GM12878 (cell line): Measurements from ENCODE around the gene HCFC2. TPM values are rescaled to one million over a fixed set of nuclear protein-coding genes. Genes with fewer than 3 reads are reported as not detected.

Experiments
- ATAC-seq: fragments of 200-7000 bp; cut with Tn5 transposase; 3 replicates; pipeline ENCODE4 v1.9.1; 2020; ENCODE audit warnings: mild to moderate bottlenecking, moderate library complexity
- BruUV-seq: library from RNA; stranded (reverse); fragments of 400-500 nt; replicated peaks from 2 replicates; lab custom pipeline; 2021; lab: Mats Ljungman, UMichigan
- CTCF ChIA-PET: fragments of 300-600 bp; sonication (Branson Sonifier 250); formaldehyde crosslinking; extraction: SDS; loops from one replicate; lab custom pipeline; 2021; ENCODE audit warnings: inconsistent platforms; lab: Yijun Ruan, JAX
- POLR2A ChIA-PET: fragments of 350-600 bp; formaldehyde crosslinking; extraction: SDS; loops from one replicate; lab custom pipeline; 2021; ENCODE audit warnings: inconsistent platforms; lab: Charles Lee
- RAD21 ChIA-PET: fragments of 300-600 bp; sonication (Branson Sonifier 250); formaldehyde crosslinking; loops from one replicate; lab custom pipeline; 2023; ENCODE audit warnings: antibody characterized with exemption; ENCODE audit not compliant: unreplicated experiment; lab: Charles Lee
- SMC1A ChIA-PET: fragments of 300-600 bp; sonication (Branson Sonifier 250); formaldehyde crosslinking; loops from one replicate; lab custom pipeline; 2023; ENCODE audit not compliant: unreplicated experiment, uncharacterized antibody; lab: Charles Lee
- DNase-seq: peaks from one replicate; pipeline ENCODE4 v3.0.0-alpha.2; 2011; ENCODE audit warnings: low read depth, low spot score
- FAIRE-seq: peaks from 3 replicates; lab custom pipeline; 2011; peaks lifted over from hg19 to GRCh38; lab: Jason Lieb, UNC
- H2AFZ ChIP-seq: 2 replicates; pipeline ENCODE4 v1.6.0; 2011; ENCODE audit warnings: low read depth, low read length, control low read depth; ENCODE audit not compliant: control insufficient read depth
- H3K27ac ChIP-seq: 2 replicates; pipeline ENCODE4 v1.5.1; 2011; ENCODE audit warnings: control low read depth; ENCODE audit not compliant: control insufficient read depth, insufficient read depth
- H3K27me3 ChIP-seq, 2 experiments: replicated peaks in 1 of 2; 2 replicates each; pipeline versions ENCODE4 v1.6.0 to v1.6.1; 2011; ENCODE audit warnings: low read length in 1 of 2; ENCODE audit not compliant: control insufficient read depth in 2 of 2, insufficient read depth in 2 of 2
- H3K36me3 ChIP-seq, 2 experiments: 2 replicates each; pipeline ENCODE4 v1.5.1; 2011; ENCODE audit warnings: low read length in 1 of 2; ENCODE audit not compliant: control insufficient read depth in 2 of 2, insufficient read depth in 2 of 2
- H3K4me1 ChIP-seq: 2 replicates; pipeline ENCODE4 v1.6.1; 2011; ENCODE audit warnings: mild to moderate bottlenecking, low read length, moderate library complexity, mixed read lengths; ENCODE audit not compliant: control insufficient read depth, insufficient read depth
- H3K4me2 ChIP-seq: 2 replicates; pipeline ENCODE4 v1.6.0; 2011; ENCODE audit warnings: control low read depth; ENCODE audit not compliant: control insufficient read depth, insufficient read depth
- H3K4me3 ChIP-seq: fragments of 200-600 bp; sonication (generic); 2 replicates; pipeline ENCODE4 v1.5.1; 2016
- H3K79me2 ChIP-seq: 2 replicates; pipeline ENCODE4 v1.6.0; 2011; ENCODE audit warnings: low read length; ENCODE audit not compliant: control insufficient read depth, insufficient read depth
- H3K9ac ChIP-seq: 2 replicates; pipeline ENCODE4 v1.8.0; 2011; ENCODE audit warnings: low read length, control low read depth, mixed read lengths; ENCODE audit not compliant: control insufficient read depth, insufficient read depth
- H3K9me3 ChIP-seq: replicated peaks from 3 replicates; pipeline ENCODE4 v1.5.1; 2011; ENCODE audit warnings: mild to moderate bottlenecking, low read length; ENCODE audit not compliant: control insufficient read depth, insufficient read depth
- H4K20me1 ChIP-seq: 2 replicates; pipeline ENCODE4 v1.6.0; 2011; ENCODE audit not compliant: control insufficient read depth, insufficient read depth
- ATF7 ChIP-seq: fragments of 450-650 bp; IDR thresholded peaks from 2 replicates; pipeline ENCODE4 v1.6.1; 2016; ENCODE audit warnings: low read depth, mild to moderate bottlenecking
- ESRRA ChIP-seq: IDR thresholded peaks from 2 replicates; pipeline ENCODE4 v1.6.1; 2012; ENCODE audit warnings: mild to moderate bottlenecking, low read length, improper control_type of control experiment
- EZH2 ChIP-seq: IDR thresholded peaks from 2 replicates; pipeline ENCODE4 v1.6.1; 2012; ENCODE audit warnings: low read depth, mild to moderate bottlenecking, control low read depth, inconsistent platforms, low read length, borderline replicate concordance; ENCODE audit not compliant: control insufficient read depth
- GABPA ChIP-seq: IDR thresholded peaks from 2 replicates; pipeline ENCODE4 v1.6.1; 2014; ENCODE audit warnings: antibody characterized with exemption, low read depth, mild to moderate bottlenecking, inconsistent platforms
- HDAC6 ChIP-seq: fragments of 200-600 bp; sonication (generic); IDR thresholded peaks from one replicate; pipeline ENCODE4 v1.8.0; 2017; ENCODE audit warnings: antibody characterized with exemption; ENCODE audit not compliant: unreplicated experiment
- POLR2AphosphoS5 ChIP-seq: IDR thresholded peaks from 2 replicates; pipeline ENCODE4 v1.6.1; 2011; ENCODE audit warnings: mild to moderate bottlenecking, low read length, inconsistent platforms
- SUZ12 ChIP-seq: fragments of 200-600 bp; sonication (generic); IDR thresholded peaks from one replicate; pipeline ENCODE4 v1.6.1; 2018; ENCODE audit warnings: antibody characterized with exemption, mild to moderate bottlenecking; ENCODE audit not compliant: unreplicated experiment
- USF1 ChIP-seq: IDR thresholded peaks from 2 replicates; pipeline ENCODE4 v1.6.1; 2011; ENCODE audit warnings: borderline replicate concordance, low read depth, mild to moderate bottlenecking, moderate library complexity, mixed read lengths, low read length; ENCODE audit not compliant: insufficient read depth; ENCODE audit errors: extremely low read length
- ZNF24 ChIP-seq: fragments of 450-650 bp; IDR thresholded peaks from 2 replicates; pipeline ENCODE4 v1.6.1; 2017; ENCODE audit warnings: antibody characterized with exemption, mild to moderate bottlenecking
- WGBS: methylation state at CpG from one replicate; pipeline ENCODE4 v1.1.6; 2016; ENCODE audit warnings: low lambda C conversion rate; ENCODE audit not compliant: insufficient replicate concordance, insufficient coverage; ENCODE audit errors: missing lambda C conversion rate; 5-methylcytosine and 5-hydroxymethylcytosine counted together
- in situ Hi-C: fragments of 300-500 bp; cut with MboI; formaldehyde crosslinking; loops from 9 replicates; pipeline ENCODE4 v1.14.3; 2018; ENCODE audit warnings: mixed read lengths
- intact Hi-C: fragments of 100-400 bp; cut with micrococcal nuclease; formaldehyde crosslinking; loops from one replicate; pipeline ENCODE4 v1.14.2; 2022; ENCODE audit not compliant: unreplicated experiment
- polyA plus RNA-seq, 11 experiments: library from polyadenylated mRNA; depleted of rRNA in 4 of 11; unstranded in 6 of 11; stranded (reverse) in 5 of 11; fragments of >200 nt; fragmentation: Nextera tagmentation in 4 of 11; fragmentation: Illumina TruSeq in 1 of 11; extraction: Ambion mirVana in 4 of 11; extraction: Trizol in 1 of 11; gene quantifications; 1 replicate in 1 of 11; 2 replicates in 10 of 11; pipeline versions ENCODE4 v1.2.1 to v1.2.3, GENCODE V29; 2011 to 2016; ENCODE audit warnings: inconsistent platforms in 2 of 11, missing spikeins in 2 of 11, low read depth in 1 of 11
- total RNA-seq, 4 experiments: library from RNA; depleted of rRNA in 3 of 4; stranded (reverse); fragments of >200 nt in 3 of 4; fragmentation: Illumina TruSeq in 1 of 4; extraction: Trizol in 1 of 4; gene quantifications; 2 replicates each; pipeline versions ENCODE4 v1.2.1 to v1.2.3, GENCODE V29; 2013 to 2021

HCFC2 gene
- total and polyA plus RNA-seq, 10 of the 15 experiments (the other 5 are each of a cell fraction or from before 2014, with no cell fraction given): 1.8 to 14.2 (median 9.3) TPM

- Histone ChIP-seq H3K79me2 (no peaks in the 10 kb centered on the region), H3K27ac (no peak overlapping the region), H3K9me3 (no peaks in the 10 kb centered on the region), H3K4me1 (no peaks in the 10 kb centered on the region), H3K36me3 (no peaks in the 10 kb centered on the region), H3K4me2 (no peak overlapping the region), H2AFZ (no peak overlapping the region), H3K9ac (no peak overlapping the region), H3K4me3 (no peak overlapping the region), H3K27me3 (no peaks in the 10 kb centered on the region), H4K20me1 (no peaks in the 10 kb centered on the region)
- ChIA-PET POLR2A (interaction anchor here (1.2 kb wide), 1 partner anchor 113 kb away, joined by 4 read pairs; the partner anchor contains the start of gene HSP90B1), CTCF (interaction anchor here (0.8 to 1.4 kb wide), 4 partner anchors 9 to 48 kb away, joined by 3 to 4 read pairs (median 3); no protein-coding TSS in a partner anchor), SMC1A (interaction anchor here (1.2 kb wide), 1 partner anchor 28 kb away, joined by 3 read pairs; no protein-coding TSS in a partner anchor), RAD21 (no interaction called here)
- FAIRE-seq (no peak), ATAC-seq (no peak), DNase-seq (no peak)
- in situ Hi-C loops (no loop called here), intact Hi-C loops (no loop called here)
- TF ChIP-seq GABPA: no peak
- no peak for TF ChIP-seq POLR2AphosphoS5
- TF ChIP-seq USF1: no peak
- no peak for TF ChIP-seq SUZ12
- no peak for TF ChIP-seq HDAC6
- TF ChIP-seq ATF7: no peak
- no peak for TF ChIP-seq ESRRA
- TF ChIP-seq EZH2: no peak
- TF ChIP-seq ZNF24: no peak
- WGBS: 69% methylated on average over 1 of the region's 1 CpG
- BruUV-seq: no TSS peak
Observed at GRCh38 chr12:104042580-104042979, 21.8 kb upstream of the HCFC2 start.
